HG02852 (cell line): ENCODE data around the gene TAAR5.
"Not testable (repeated sequence)": the region's sequence is repeated elsewhere in the genome, so short reads cannot be mapped to it uniquely, and the experiment has no call there.

Experiments used
- ATAC-seq: cut with Tn5 transposase; IDR thresholded peaks from one replicate; pipeline ENCODE4 v1.9.1; 2021; ENCODE audit warnings: mild to moderate bottlenecking, moderate library complexity; ENCODE audit not compliant: unreplicated experiment

The TAAR5 gene

DNA sequence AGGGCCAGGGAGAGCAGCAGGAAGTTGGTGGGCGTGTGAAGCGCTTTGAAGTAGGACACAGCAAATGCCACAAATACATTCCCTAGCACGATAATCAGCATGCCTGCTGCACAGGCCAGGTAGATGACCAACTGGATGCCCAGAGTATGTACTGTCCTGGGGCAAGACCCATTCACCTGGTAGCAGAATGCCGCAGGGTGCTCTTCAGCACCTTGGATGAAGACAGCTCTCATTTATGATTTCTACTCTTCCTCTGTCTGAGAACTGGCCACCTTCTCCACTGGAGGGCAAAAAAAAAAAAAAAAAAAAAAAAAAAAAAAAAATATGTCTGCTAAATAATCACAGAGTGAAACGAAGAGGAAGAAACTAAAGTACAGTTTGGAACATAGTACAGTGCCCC, at the start of gene TAAR5:
Gene TAAR5, minus strand, starts transcription at position 288 of the 400 bp plus-strand sequence. Its CDS starts 55 bp downstream, at position 233.
- no peak for ATAC-seq

DNA sequence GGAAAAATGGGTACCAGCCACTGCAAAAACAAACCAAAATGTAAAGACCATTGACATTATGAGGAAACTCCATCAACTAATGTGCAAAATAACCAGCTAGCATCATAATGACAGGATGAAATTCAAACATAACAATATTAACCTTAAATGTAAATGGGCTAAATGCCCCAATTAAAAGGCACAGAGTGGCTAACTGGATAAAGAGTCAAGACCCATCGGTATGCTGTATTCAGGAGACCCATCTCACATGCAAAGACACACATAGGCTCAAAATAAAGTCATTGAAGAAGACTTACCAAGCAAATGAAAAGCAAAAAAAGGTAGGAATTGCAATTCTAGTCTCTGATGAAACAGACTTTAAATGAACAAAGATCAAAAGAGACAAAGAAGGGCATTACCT, 47.6 kb upstream of the TAAR5 start:
- ATAC-seq, result not testable (repeated sequence)

- ATAC-seq, result not testable (repeated sequence)
Observed at GRCh38 chr6:132635906-132636305, 46.4 kb upstream of the TAAR5 start.

DNA sequence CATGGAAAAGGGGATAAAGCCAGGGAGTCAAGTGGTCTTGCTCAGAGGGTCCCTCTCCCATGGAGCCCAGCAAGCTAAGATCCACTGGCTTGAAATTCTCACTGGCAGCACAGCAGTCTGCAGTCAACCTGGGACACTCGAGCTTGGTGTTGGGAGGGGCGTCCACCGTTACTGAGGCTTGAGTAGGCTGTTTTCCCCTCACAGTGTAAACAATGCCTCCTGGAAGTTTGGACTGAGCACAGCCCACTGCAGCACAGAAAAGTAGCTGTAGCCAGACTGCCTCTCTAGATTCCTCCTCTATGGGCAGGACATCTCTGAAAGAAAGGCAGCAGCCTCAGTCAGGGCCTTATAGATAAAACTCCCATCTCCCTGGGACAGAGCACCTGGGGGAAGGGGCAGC, 45.7 kb upstream of the TAAR5 start:
- not testable (repeated sequence) for ATAC-seq

DNA sequence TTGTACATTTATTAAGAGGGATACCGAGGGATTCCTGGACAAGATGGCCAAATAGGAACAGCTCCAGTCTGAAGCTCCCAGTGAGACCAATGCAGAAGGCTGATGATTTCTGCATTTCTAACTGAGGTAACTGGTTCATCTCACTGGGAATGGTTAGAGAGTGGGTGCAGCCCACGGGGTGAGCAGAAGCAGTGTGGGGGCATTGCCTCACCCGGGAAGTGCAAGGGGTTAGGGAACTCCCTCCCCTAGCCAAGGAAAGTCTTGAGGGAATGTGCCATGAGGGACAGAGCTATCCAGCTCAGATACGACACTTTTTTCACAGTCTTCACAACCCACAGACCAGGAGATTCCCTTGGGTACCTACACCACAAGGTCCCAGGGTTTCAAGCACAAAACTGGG, 45.3 kb upstream of the TAAR5 start:
- ATAC-seq, result no peak

DNA sequence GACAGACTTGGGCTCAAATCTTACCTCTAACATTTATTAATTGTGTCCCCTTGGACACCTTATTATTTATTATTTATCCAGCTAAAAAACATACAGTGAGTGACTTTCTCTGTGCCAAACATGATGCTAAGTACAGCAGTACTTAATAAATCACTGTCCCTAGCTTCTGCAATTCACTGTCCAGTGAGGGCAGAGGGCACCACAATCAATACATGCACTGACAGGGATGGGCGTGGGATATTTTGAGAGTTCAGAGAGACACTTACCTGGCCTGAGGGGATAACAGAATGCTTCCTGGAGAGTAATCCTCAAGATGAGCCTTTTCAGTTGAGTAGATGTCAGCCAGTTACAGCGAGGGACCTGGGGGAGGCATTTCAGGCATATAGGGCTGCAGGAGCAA, 43.8 kb upstream of the TAAR5 start:
- no peak for ATAC-seq

DNA sequence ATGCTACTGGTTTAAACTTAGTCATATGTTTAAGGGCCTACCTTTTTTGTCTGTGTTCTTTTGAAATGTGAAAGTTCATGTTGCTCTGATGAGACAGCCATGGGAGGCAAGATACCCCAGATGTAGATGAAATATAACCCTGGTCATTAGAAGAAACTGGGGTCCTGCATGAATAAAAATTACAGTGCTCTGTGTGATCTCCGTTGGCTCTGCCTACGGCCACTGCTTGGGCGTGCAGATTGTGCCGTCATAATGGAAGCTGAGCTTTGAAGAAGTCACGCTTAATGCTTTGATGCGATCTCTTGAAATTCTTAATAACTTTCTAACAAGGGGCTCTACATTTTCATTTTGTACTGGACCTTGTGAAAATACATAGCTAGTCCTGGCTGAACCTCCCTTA, 34.6 kb upstream of the TAAR5 start, which contains the start of gene TAAR2:
Gene TAAR2, minus strand, starts transcription at position 101 of the 400 bp plus-strand sequence. Its CDS starts 0 bp downstream, at position 101.
- no peak for ATAC-seq

- ATAC-seq, result no peak
Observed at GRCh38 chr6:132623106-132623845, 33.7 kb upstream of the TAAR5 start.

- ATAC-seq, result no peak
Observed at GRCh38 chr6:132616677-132617076, 27.1 kb upstream of the TAAR5 start.

- ATAC-seq, result no peak
Observed at GRCh38 chr6:132614554-132614953, 25.0 kb upstream of the TAAR5 start.

DNA sequence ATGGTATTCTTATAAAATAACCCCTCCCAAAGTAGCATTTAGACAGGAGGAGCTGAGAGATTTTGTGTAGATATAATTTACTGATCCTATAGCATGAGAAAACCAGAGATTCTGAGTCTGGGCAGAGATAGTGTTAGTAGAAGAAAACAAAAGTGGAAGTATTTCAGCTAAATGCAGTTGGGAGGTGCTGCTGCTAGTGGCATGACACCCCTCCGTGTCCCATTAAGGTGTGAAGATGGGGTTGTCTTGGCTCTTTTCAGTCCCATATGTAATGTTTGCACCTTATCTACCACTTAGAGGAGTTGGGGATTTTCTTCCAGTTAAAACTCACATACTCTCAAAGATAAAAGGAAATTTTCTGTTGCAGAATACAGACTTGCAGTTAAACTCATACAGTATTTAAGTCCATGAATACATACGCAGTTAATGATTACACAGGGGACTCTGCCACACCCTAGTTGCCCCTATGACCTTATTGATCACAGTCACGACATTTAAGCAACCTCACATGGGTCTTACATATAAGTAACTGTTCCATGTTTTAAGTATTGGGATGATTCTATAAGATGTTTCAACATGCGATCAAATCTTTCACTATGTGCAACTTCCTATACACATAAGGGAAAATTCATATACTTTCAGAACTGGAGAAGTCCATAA, 23.0 kb upstream of the TAAR5 start:
- no peak for ATAC-seq

- no peak for ATAC-seq
Observed at GRCh38 chr6:132611616-132612015, 22.1 kb upstream of the TAAR5 start.

DNA sequence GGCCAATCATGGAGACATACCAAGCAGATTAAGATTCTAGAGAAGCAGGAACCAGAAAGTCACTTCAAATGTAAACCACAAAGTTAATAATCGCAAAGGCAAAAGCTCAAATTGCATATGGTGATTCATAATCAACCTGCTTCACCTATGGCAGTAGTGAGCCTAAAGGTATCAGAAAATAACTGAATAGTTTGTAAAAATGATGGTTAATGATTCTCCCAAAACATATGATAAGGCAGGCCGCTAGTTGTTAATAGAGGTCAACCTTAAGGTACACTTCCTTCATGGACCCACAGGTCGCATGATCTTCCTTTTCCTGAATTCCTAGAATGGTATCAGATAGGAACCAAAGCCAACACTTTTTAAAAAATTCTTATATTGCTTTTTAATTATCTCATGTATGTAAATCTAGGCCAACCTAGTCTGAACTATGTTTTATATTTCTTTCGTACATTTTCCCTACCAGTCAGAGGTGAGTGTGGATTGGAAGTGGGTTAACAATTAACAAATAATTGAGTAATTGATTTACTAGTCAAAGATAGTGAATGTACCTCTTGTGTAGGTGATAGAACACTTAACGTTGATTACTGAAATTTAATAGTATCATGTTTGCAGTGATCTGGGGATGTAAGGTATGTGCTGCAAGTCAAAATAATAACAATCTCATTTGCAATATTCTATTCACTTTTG, 18.1 kb upstream of the TAAR5 start:
- ATAC-seq, result no peak

DNA sequence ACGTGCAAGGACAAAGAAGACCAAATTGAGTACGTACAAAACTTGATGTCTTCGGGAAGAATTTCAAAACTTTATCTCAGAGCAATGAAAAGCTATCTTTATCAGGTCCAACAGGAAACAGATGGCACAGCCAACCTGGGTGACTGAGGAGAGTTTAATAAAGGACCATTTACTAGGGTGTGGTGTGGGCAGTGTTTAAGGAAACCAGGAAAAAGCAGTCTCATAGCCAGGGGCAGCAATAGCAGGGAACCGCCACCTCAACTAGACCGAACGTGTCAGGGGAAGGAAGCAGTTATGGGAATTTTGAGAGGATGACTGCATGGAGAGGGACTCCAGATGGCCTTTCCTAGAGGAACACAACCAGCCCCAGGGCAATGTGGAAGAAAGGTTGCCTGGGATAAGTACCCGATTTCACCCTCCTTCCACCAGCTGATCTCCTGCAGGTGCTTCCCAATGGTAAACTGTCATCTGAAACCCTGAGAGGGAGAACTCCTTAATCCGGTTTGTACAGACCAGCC, 15.2 kb upstream of the TAAR5 start:
- no peak for ATAC-seq

GRCh38 chr6:132600900-132601299, 11.4 kb upstream of the TAAR5 start:
- not testable (repeated sequence) for ATAC-seq

DNA sequence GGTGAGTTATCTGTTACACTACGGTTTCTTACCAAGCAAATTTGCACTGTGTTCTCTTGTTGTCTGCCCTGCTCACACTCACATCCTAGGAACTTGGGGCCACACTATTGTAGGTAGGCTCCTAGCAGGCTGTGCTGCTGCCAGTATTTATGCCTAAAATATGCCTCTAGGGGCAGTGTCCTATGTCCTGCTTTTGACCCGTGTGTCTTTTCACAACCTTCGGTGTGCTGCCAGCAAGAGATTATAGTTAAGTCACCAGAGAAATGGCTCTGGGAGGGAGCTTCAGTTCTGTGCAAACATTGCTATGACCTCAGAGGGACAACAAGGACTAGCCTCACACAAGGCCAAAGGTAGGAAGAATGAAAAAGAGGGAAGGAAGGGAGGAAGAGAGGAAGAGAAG, 8.9 kb upstream of the TAAR5 start:
- ATAC-seq, result no peak

GRCh38 chr6:132596201-132596600, 6.7 kb upstream of the TAAR5 start:
- no peak for ATAC-seq

DNA sequence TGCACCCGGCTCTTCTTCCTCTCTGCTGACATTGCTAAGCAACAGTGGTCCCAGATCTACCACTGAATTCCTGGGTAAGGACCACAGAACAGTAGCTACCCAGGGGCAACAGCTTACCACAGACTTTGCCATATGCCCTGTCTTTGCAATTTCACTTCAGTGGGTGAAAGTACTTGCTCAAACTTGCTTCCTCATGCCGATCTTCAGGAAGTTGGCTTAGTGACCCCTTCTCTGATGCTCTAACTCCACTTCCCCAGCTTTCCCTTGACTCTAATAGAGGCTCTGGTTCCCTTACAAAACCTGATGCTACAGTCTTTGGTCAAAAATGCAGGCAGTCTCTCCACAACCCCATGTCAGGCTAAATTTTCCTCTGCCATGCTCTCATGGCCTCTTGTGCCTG, 3.3 kb upstream of the TAAR5 start:
- ATAC-seq, result no peak

DNA sequence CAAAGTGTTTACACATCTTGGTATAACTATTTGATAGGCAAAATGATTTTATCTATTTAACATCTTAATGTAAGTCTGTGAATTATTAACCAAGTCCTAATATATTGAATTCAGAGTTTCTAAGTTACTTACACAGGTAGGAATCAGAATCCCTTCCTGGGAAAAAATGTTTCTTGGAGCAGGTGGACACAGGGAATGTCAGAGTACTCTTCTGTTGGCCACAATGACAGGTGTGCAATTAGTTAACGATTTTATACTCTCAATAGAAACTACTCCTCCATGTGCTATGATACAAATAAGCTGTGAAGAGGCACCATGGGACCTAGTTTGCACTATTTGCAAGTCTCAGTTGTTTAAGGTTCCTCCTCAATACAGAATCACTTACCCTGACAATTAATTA, 821 bp upstream of the TAAR5 start:
- no peak for ATAC-seq

- ATAC-seq, result no peak
Observed at GRCh38 chr6:132587424-132587823, 2.1 kb downstream of the TAAR5 start.

DNA sequence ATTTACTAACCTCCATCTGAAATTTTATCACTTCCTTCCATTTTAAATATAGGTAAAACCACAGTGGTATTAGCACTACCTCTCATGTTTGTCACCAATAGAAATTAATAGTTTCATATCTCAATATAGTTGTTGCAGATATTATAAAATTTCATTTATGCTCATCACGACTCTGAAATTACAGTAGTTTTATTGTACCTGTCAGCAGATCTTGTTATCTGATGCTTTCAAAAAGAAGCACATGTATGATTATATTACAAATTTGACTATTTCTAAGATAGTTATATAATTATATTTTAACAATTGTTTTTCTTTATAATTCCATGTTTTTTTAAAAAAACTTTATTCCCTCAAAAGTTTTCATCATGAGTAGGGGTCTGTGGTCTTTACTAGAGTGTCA, 4.8 kb downstream of the TAAR5 start:
- ATAC-seq, result no peak

GRCh38 chr6:132571774-132572173, 17.8 kb downstream of the TAAR5 start:
- no peak for ATAC-seq
